ENCODE measurements around the gene DNAJC30. TPM values are rescaled to one million over a fixed set of nuclear protein-coding genes. Genes with fewer than 3 reads are reported as not detected.

The DNAJC30 gene
- total RNA-seq, 2 donors from 2014 or later = 8.9 to 11.1 TPM

DNA sequence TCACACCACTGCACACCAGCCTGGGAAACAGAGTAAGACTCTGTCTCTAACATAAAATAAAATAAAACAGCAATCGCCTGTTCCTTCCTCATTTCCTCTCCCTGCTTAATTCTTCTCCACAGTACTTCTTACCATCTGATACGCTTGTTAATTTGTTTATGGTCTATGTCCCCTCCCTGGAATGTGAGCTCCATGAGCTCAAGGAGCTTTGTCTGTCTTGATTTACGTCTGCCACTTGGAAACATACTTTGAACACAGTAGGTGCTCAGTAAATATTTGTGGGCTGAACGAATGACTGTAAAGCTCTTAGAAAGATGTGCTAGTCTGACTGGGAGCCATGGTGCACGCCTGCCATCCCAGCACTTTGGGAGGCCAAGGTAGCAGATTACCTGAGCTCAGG, 45.3 kb upstream of the DNAJC30 start:
- Histone ChIP-seq H3K9me3 (ENCODE audit: control insufficient read depth, low read length) (no peaks in the 10 kb centered on the region), H3K36me3 (ENCODE audit: control insufficient read depth, insufficient read depth, low read length) (no peaks in the 10 kb centered on the region), H3K4me3 (ENCODE audit: low read length) (no peak overlapping the region), H3K27me3 (ENCODE audit: control insufficient read depth, insufficient read depth, low read length, poor library complexity, severe bottlenecking) (no peaks in the 10 kb centered on the region), H3K4me1 (ENCODE audit: control insufficient read depth, insufficient read depth, low read length) (no peaks in the 10 kb centered on the region), H3K27ac (ENCODE audit: low read depth, low read length) (no peak overlapping the region), H3K9ac (ENCODE audit: extremely low read depth, low read length, poor library complexity, severe bottlenecking) (no peak overlapping the region)
- Mint-ChIP-seq H3K27me3 (ENCODE audit: insufficient read depth) (no peaks in the 10 kb centered on the region), H3K9me3 (no peaks in the 10 kb centered on the region), H3K27ac (no peak overlapping the region), H3K36me3 (ENCODE audit: low read depth) (no peaks in the 10 kb centered on the region), H3K4me1 (peaks cover 6% of the 10 kb centered on the region), H3K4me3 (no peak overlapping the region)
- TF ChIP-seq, protein P1, sequence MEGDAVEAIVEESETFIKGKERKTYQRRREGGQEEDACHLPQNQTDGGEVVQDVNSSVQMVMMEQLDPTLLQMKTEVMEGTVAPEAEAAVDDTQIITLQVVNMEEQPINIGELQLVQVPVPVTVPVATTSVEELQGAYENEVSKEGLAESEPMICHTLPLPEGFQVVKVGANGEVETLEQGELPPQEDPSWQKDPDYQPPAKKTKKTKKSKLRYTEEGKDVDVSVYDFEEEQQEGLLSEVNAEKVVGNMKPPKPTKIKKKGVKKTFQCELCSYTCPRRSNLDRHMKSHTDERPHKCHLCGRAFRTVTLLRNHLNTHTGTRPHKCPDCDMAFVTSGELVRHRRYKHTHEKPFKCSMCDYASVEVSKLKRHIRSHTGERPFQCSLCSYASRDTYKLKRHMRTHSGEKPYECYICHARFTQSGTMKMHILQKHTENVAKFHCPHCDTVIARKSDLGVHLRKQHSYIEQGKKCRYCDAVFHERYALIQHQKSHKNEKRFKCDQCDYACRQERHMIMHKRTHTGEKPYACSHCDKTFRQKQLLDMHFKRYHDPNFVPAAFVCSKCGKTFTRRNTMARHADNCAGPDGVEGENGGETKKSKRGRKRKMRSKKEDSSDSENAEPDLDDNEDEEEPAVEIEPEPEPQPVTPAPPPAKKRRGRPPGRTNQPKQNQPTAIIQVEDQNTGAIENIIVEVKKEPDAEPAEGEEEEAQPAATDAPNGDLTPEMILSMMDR (conservative IDR thresholded peaks at IDR 0.05) = no peak
- no peak for DNase-seq
- 83 to 86% methylated on average over 5 of the region's 5 CpGs for WGBS, 2 experiments (ENCODE audit: insufficient coverage in 1 of 2, insufficient read length in 1 of 2)

DNA sequence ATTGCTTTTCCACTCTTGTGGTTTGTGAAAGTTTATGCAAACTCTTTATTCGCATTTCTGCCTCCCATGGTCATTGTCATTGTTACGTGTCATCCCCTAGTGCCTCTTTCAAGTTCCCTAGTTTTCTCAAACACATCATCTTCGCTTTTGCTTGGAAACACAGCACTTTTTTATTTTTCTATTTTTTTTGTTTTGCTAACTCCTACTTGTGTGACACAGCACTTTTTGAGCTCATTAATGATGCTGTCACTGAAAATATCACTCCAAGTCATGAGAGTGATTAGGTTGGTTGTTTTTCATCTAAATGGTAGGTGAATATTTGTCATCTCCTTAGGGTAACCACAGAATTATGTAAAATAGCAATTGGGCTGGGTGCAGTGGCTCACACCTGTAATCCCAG, 44.7 kb upstream of the DNAJC30 start:
- Histone ChIP-seq H3K9me3 (ENCODE audit: control insufficient read depth, low read length) (no peaks in the 10 kb centered on the region), H3K9ac (ENCODE audit: extremely low read depth, low read length, poor library complexity, severe bottlenecking) (no peak overlapping the region), H3K36me3 (ENCODE audit: control insufficient read depth, insufficient read depth, low read length) (no peaks in the 10 kb centered on the region), H3K27me3 (ENCODE audit: control insufficient read depth, insufficient read depth, low read length, poor library complexity, severe bottlenecking) (no peaks in the 10 kb centered on the region), H3K27ac (ENCODE audit: low read depth, low read length) (no peak overlapping the region), H3K4me3 (ENCODE audit: low read length) (no peak overlapping the region), H3K4me1 (ENCODE audit: control insufficient read depth, insufficient read depth, low read length) (no peaks in the 10 kb centered on the region)
- no peak for DNase-seq
- Mint-ChIP-seq H3K27me3 (ENCODE audit: insufficient read depth) (no peaks in the 10 kb centered on the region), H3K36me3 (ENCODE audit: low read depth) (no peaks in the 10 kb centered on the region), H3K9me3 (no peaks in the 10 kb centered on the region), H3K4me3 (no peak overlapping the region), H3K27ac (no peak overlapping the region), H3K4me1 (peaks cover 6% of the 10 kb centered on the region)
- TF ChIP-seq, protein P1 (conservative IDR thresholded peaks at IDR 0.05) = no peak
- WGBS, 2 experiments (ENCODE audit: insufficient coverage in 1 of 2, insufficient read length in 1 of 2) = 68 to 86% methylated on average over 3 of the region's 3 CpGs

DNA sequence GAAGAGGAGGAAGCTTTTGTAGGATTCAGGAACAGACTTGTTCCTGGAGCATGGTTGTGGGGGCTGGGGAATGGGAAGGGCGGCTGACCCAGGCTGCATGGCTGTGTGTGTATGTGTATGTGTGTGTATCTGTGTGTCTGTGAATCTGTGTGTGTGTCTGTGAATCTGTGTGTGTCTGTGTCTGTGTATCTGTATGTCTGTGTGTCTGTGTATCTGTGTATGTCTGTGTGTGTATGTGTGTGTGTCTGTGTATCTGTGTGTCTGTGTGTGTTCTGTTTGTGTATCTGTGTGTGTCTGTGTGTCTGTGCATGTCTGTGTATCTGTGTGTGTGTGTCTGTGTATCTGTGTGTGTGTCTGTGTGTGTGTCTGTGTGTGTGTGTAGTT, 42.8 kb upstream of the DNAJC30 start:
- H3K9ac ChIP-seq (ENCODE audit: extremely low read depth, low read length, poor library complexity, severe bottlenecking) = no peak overlapping the region
- H3K27ac ChIP-seq (ENCODE audit: low read depth, low read length) = no peak overlapping the region
- DNase-seq = no peak
- no peaks in the 10 kb centered on the region for H3K36me3 ChIP-seq (ENCODE audit: control insufficient read depth, insufficient read depth, low read length)
- 90% methylated on average over 1 of the region's 1 CpG; no CpG with 5 or more reads in 1 of the 2 experiments for WGBS, 2 experiments (ENCODE audit: insufficient coverage in 1 of 2, insufficient read length in 1 of 2)
- no peaks in the 10 kb centered on the region for H3K4me1 ChIP-seq (ENCODE audit: control insufficient read depth, insufficient read depth, low read length)
- no peaks in the 10 kb centered on the region for H3K36me3 Mint-ChIP-seq (ENCODE audit: low read depth)
- H3K27me3 Mint-ChIP-seq (ENCODE audit: insufficient read depth) = peaks cover 14% of the 10 kb centered on the region
- no peaks in the 10 kb centered on the region for H3K9me3 Mint-ChIP-seq
- no peak overlapping the region for H3K27ac Mint-ChIP-seq
- H3K9me3 ChIP-seq (ENCODE audit: control insufficient read depth, low read length) = no peaks in the 10 kb centered on the region
- TF ChIP-seq, protein P1 (conservative IDR thresholded peaks at IDR 0.05) = no peak
- no peak overlapping the region for H3K4me3 Mint-ChIP-seq
- H3K4me1 Mint-ChIP-seq = peaks cover 6% of the 10 kb centered on the region
- no peak overlapping the region for H3K4me3 ChIP-seq (ENCODE audit: low read length)
- H3K27me3 ChIP-seq (ENCODE audit: control insufficient read depth, insufficient read depth, low read length, poor library complexity, severe bottlenecking) = no peaks in the 10 kb centered on the region
